Lung (tissue), 12 donors: ENCODE results near the gene CDKAL1. TPM values are rescaled to one million over a fixed set of nuclear protein-coding genes. Genes with fewer than 3 reads are reported as not detected.

ENCODE experiments used
- ATAC-seq: fragments of 200-7000 bp; cut with Tn5 transposase; one replicate; pipeline ENCODE4 v1.9.1; 2020; ENCODE audit warnings: moderate number of reproducible peaks; ENCODE audit not compliant: insufficient read depth, low FRiP score
- DNase-seq, 3 donors: peaks; one replicate each; pipeline ENCODE4 v3.0.0-alpha.2; 2013 to 2017
- H3K27ac ChIP-seq, 2 donors: one replicate each; pipeline ENCODE4 v1.5.1; 2013; ENCODE audit warnings: mild to moderate bottlenecking in 2 of 2, moderate library complexity in 2 of 2, control low read depth in 1 of 2, inconsistent platforms in 1 of 2, low read depth in 1 of 2, low read length in 1 of 2
- H3K27me3 ChIP-seq, 3 donors: one replicate each; pipeline ENCODE4 v1.5.1; 2013; ENCODE audit warnings: low read length in 2 of 3; ENCODE audit not compliant: control insufficient read depth in 3 of 3, insufficient read depth in 3 of 3
- H3K36me3 ChIP-seq, 4 donors: one replicate each; pipeline ENCODE4 v1.5.1; 2013; ENCODE audit warnings: low read length in 4 of 4, mild to moderate bottlenecking in 1 of 4, moderate library complexity in 1 of 4; ENCODE audit not compliant: control insufficient read depth in 4 of 4, insufficient read depth in 4 of 4
- H3K4me1 ChIP-seq, 5 donors: one replicate each; pipeline ENCODE4 v1.5.1; 2013; ENCODE audit warnings: low read length in 5 of 5, mild to moderate bottlenecking in 2 of 5, moderate library complexity in 1 of 5; ENCODE audit not compliant: control insufficient read depth in 5 of 5, insufficient read depth in 5 of 5
- H3K4me3 ChIP-seq: one replicate; pipeline ENCODE4 v1.5.1; 2013; ENCODE audit warnings: mild to moderate bottlenecking, control low read depth, moderate library complexity
- H3K9ac ChIP-seq, 2 donors: one replicate each; pipeline ENCODE4 v1.5.1; 2013; ENCODE audit warnings: low read length in 2 of 2, control low read depth in 1 of 2; ENCODE audit not compliant: insufficient read depth in 1 of 2
- H3K9me3 ChIP-seq, 4 donors: one replicate each; pipeline ENCODE4 v1.5.1; 2013; ENCODE audit warnings: low read length in 3 of 4, mild to moderate bottlenecking in 1 of 4, moderate library complexity in 1 of 4; ENCODE audit not compliant: control insufficient read depth in 4 of 4, insufficient read depth in 3 of 4
- WGBS, 2 donors: extraction: QIAGEN DNeasy Blood & Tissue Kit; methylation state at CpG; one replicate each; pipeline ENCODE4 v1.1.7; 2013; 5-methylcytosine and 5-hydroxymethylcytosine counted together
- polyA plus RNA-seq, 2 donors: library from polyadenylated mRNA; stranded (reverse); fragments of 200-250 nt; gene quantifications; one replicate each; pipeline ENCODE4 v1.2.1, GENCODE V29; 2013
- total RNA-seq, 2 donors: library from RNA; depleted of rRNA in 1 of 2; stranded (reverse); fragments of >200 nt in 1 of 2; gene quantifications; one replicate each; pipeline ENCODE4 v1.2.1, GENCODE V29; 2014 to 2021
- TF ChIP-seq, protein P1 (sequence below): IDR thresholded peaks from 2 replicates; pipeline ENCODE4 v1.5.1; 2012; ENCODE audit warnings: mild to moderate bottlenecking; ENCODE audit errors: control extremely low read depth, extremely low read depth
- donor health status: control.
- donor health status: control.
- donor health status: Bipolar disorder and iron deficiency.
- donor health status: healthy.
- donor health status: DM: yes; HTN: yes; CAD: no.

CDKAL1 gene
- total and polyA plus RNA-seq, 4 donors = 4.0 to 39.0 (median 10.0) TPM

DNA sequence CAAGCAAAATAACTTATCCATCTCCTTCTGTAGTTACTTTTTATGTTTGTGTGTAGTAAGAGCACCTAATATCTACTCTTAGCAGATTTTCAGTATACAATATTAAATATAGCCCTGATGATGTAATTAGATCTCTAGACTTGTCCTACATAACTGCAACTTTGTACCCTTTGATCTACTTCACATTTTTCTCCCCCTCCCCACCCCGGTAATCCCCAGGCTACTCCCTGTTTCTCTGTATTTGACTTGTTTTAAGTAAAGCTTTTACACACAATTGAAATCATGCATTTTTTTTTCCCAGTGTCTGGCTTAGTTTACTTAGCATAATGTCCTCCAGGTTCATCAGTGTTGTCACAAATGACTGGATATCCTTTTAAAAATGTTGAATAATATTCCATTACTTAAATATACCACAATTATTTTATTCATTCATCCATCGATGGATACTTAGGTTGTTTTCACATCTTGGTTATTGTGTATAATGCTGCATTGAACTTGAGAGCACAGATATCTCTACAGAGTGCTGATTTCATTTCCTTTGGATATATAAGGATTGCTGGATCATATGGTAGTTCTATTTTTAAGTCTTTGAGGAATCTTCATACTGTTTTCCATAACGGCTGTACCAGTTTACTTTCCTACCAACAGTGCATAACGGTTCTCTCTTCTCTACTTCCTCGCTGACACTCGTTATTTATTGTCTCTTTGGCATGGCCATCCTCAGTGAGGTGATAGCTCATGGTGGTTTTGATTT, 212.7 kb downstream of the CDKAL1 start:
- H3K4me3 ChIP-seq = no peak overlapping the region
- H3K27ac ChIP-seq = no peak overlapping the region
- no peak for DNase-seq
- no peaks in the 10 kb centered on the region for H3K27me3 ChIP-seq
- H3K4me1 ChIP-seq = peaks cover 0 to 8% (median 0%) of the 10 kb centered on the region in 5 donors
- WGBS, 2 donors = 85 to 93% methylated on average over 6 of the region's 6 CpGs
- no peak overlapping the region for H3K9ac ChIP-seq
- peaks cover 0 to 1% (median 0%) of the 10 kb centered on the region in 4 donors for H3K9me3 ChIP-seq
- no peak for ATAC-seq
- H3K36me3 ChIP-seq = no peaks in the 10 kb centered on the region
- TF ChIP-seq, protein P1, sequence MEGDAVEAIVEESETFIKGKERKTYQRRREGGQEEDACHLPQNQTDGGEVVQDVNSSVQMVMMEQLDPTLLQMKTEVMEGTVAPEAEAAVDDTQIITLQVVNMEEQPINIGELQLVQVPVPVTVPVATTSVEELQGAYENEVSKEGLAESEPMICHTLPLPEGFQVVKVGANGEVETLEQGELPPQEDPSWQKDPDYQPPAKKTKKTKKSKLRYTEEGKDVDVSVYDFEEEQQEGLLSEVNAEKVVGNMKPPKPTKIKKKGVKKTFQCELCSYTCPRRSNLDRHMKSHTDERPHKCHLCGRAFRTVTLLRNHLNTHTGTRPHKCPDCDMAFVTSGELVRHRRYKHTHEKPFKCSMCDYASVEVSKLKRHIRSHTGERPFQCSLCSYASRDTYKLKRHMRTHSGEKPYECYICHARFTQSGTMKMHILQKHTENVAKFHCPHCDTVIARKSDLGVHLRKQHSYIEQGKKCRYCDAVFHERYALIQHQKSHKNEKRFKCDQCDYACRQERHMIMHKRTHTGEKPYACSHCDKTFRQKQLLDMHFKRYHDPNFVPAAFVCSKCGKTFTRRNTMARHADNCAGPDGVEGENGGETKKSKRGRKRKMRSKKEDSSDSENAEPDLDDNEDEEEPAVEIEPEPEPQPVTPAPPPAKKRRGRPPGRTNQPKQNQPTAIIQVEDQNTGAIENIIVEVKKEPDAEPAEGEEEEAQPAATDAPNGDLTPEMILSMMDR = no peak

DNA sequence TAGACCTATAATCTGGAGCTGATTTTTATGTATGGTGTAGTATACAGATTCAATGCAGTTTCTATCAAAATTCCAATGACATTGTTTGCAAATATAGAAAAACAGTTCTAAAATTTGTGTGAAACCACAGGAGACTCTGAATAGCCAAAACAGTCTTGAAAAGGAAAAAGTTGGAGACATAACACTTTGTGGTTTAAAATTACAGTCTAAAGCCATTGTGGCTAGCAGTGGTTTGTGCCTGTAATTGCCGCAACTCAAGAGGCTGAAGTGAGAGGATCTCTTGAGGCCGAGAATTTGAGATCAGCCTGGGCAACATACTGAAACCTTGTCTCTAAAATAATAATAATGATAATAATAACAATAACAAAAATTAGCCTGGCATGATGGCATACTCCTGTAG, 213.7 kb downstream of the CDKAL1 start:
- WGBS, 2 donors = 91 to 93% methylated on average over 2 of the region's 2 CpGs
- TF ChIP-seq, protein P1 = no peak

DNA sequence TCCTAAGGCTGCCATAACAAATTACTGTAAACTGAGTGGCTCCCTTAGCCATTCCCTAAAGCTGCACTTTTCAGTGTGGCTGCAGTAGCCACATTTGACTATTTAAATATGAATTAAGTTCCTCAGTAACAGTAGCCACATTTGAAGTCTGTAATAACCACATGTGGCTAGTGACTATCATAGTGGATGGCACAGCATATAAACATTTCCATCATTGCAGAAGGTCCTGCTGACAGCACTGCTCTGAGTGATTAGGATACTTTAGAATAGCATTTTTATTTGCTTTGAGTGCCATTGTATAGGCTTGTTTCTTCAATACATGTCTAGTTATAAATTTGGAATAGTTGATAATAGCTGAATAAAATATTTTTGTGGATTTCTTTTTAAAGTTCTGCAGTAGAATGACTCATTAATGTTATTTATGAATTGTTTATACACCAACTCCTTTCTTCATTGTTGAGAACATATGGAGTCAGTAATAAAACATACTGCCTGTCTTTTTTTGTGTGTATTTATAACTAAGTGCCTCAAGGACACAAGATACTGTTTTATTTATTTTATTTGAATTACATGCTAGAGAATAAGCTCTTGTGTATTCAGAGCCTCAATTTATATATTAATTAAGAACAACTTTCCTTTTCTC, 217.2 kb downstream of the CDKAL1 start:
- Histone ChIP-seq H3K4me1 (peaks cover 0 to 8% (median 0%) of the 10 kb centered on the region in 5 donors), H3K4me3 (no peak overlapping the region), H3K27me3 (no peaks in the 10 kb centered on the region), H3K27ac (no peak overlapping the region), H3K9ac (no peak overlapping the region), H3K36me3 (no peaks in the 10 kb centered on the region), H3K9me3 (peaks cover 0 to 1% (median 0%) of the 10 kb centered on the region in 4 donors)
- TF ChIP-seq, protein P1 = no peak
- DNase-seq (peak in 2 of 3 donors; percentile 18 to 25), ATAC-seq (no peak)

More for the DNA sequence above, 213.7 kb downstream of the CDKAL1 start:
- Histone ChIP-seq H3K4me3 (no peak overlapping the region), H3K27ac (no peak overlapping the region), H3K4me1 (peaks cover 0 to 8% (median 0%) of the 10 kb centered on the region in 5 donors), H3K9ac (no peak overlapping the region), H3K36me3 (no peaks in the 10 kb centered on the region), H3K9me3 (peaks cover 0 to 1% (median 0%) of the 10 kb centered on the region in 4 donors), H3K27me3 (no peaks in the 10 kb centered on the region)
- DNase-seq = no peak
- ATAC-seq = no peak
